HepG2 (cell line): ENCODE measurements around the gene MFSD2B.

Experiments used
- FIP1L1 ChIP-seq: fragments of 200-400 bp; formaldehyde crosslinking; IDR thresholded peaks from 2 replicates; pipeline ENCODE4 v1.6.1; 2018; ENCODE audit warnings: low read depth, mild to moderate bottlenecking, low read length, moderate library complexity, borderline replicate concordance; ENCODE audit not compliant: insufficient read depth
- KMT2B ChIP-seq: IDR thresholded peaks from 2 replicates; pipeline ENCODE4 v1.6.1; 2016; ENCODE audit warnings: missing genetic modification reagents, missing compliant biosample characterization
- ONECUT2 ChIP-seq: sonication (generic); formaldehyde crosslinking; IDR thresholded peaks from 2 replicates; pipeline ENCODE4 v1.4.0; 2020; ENCODE audit warnings: missing genetic modification reagents
- RFX1 ChIP-seq: fragments of 450-650 bp; IDR thresholded peaks from 2 replicates; pipeline ENCODE4 v1.6.1; 2017
- SRSF1 ChIP-seq: fragments of 200-400 bp; formaldehyde crosslinking; optimal IDR thresholded peaks from 2 replicates; pipeline ENCODE3; 2017; ENCODE audit warnings: mild to moderate bottlenecking, low read depth, low read length, moderate library complexity
- ZNF747 ChIP-seq: sonication (generic); formaldehyde crosslinking; IDR thresholded peaks from 2 replicates; pipeline ENCODE4 v1.8.1; 2023; ENCODE audit warnings: missing genetic modification reagents, mild to moderate bottlenecking, borderline replicate concordance

DNA sequence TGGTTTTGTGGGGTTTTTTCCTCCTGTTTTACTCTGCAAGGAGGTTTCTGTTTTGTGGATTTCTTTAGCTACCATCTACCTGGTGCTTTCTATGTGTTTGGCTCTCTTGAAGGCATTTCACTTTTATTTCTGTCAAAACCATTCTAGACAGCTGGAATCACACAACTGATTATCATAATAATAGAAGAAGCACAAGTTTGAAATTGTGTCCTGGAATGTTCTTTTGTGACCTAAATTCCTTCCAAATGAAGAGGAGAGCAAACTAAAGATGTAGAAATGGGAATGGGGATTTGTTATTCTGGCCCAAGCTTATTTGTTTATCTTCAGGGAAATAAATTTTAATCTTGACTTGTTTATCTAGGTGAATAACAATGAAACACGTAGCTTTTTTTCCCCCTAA is 17.0 kb upstream of the MFSD2B start:
- no peak for TF ChIP-seq ZNF747 (CRISPR knock-in tag)
- TF ChIP-seq RFX1, result no peak
- TF ChIP-seq ONECUT2 (CRISPR knock-in tag), result no peak
- TF ChIP-seq KMT2B (CRISPR knock-in tag), result no peak
- no peak for TF ChIP-seq FIP1L1
- TF ChIP-seq SRSF1, result no peak
